Hepatocyte (in vitro differentiated cells): Measurements from ENCODE around the gene SMG7.

Experiments used
- EZH2 ChIP-seq: fragments of 200-600 bp; sonication (generic); IDR thresholded peaks from 2 replicates; pipeline ENCODE4 v1.6.1; 2016; ENCODE audit warnings: antibody characterized with exemption, mild to moderate bottlenecking, borderline replicate concordance
- EZH2phosphoT487 ChIP-seq: fragments of 200-600 bp; sonication (generic); IDR thresholded peaks from one replicate; pipeline ENCODE4 v1.6.1; 2018; ENCODE audit warnings: antibody characterized with exemption, mild to moderate bottlenecking, low read depth, moderate library complexity; ENCODE audit not compliant: unreplicated experiment, severe bottlenecking
- TF ChIP-seq, protein P1 (sequence below): fragments of 200-600 bp; sonication (generic); IDR thresholded peaks from 2 replicates; pipeline ENCODE4 v1.5.1; 2016; ENCODE audit warnings: antibody characterized with exemption, mild to moderate bottlenecking; ENCODE audit not compliant: poor library complexity

GRCh38 chr1:183493540-183494245, 21.4 kb downstream of the SMG7 start:
- TF ChIP-seq, protein P1, sequence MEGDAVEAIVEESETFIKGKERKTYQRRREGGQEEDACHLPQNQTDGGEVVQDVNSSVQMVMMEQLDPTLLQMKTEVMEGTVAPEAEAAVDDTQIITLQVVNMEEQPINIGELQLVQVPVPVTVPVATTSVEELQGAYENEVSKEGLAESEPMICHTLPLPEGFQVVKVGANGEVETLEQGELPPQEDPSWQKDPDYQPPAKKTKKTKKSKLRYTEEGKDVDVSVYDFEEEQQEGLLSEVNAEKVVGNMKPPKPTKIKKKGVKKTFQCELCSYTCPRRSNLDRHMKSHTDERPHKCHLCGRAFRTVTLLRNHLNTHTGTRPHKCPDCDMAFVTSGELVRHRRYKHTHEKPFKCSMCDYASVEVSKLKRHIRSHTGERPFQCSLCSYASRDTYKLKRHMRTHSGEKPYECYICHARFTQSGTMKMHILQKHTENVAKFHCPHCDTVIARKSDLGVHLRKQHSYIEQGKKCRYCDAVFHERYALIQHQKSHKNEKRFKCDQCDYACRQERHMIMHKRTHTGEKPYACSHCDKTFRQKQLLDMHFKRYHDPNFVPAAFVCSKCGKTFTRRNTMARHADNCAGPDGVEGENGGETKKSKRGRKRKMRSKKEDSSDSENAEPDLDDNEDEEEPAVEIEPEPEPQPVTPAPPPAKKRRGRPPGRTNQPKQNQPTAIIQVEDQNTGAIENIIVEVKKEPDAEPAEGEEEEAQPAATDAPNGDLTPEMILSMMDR = no peak
- TF ChIP-seq EZH2phosphoT487 = no peak
- no peak for TF ChIP-seq EZH2
